Astrocyte (in vitro differentiated cells and primary cell): ENCODE measurements around the gene SEMA6A. TPM values are rescaled to one million over a fixed set of nuclear protein-coding genes. Genes with fewer than 3 reads are reported as not detected.
A peak's percentile ranks its signal among the peaks of the same experiment; 100 is the strongest.

ENCODE experiments used
- DNase-seq: peaks from one replicate; pipeline ENCODE4 v3.0.0-alpha.2; 2010; ENCODE audit warnings: low read depth
- FAIRE-seq: peaks from 2 replicates; lab custom pipeline; 2011; peaks lifted over from hg19 to GRCh38; lab: Jason Lieb, UNC
- H2AFZ ChIP-seq: 2 replicates; pipeline ENCODE4 v1.6.0; 2012; ENCODE audit warnings: low read depth, low read length, inconsistent platforms
- H3K27ac ChIP-seq: 2 replicates; pipeline ENCODE4 v1.5.1; 2011; ENCODE audit warnings: low read depth, low read length, inconsistent platforms
- H3K27me3 ChIP-seq: 2 replicates; pipeline ENCODE4 v1.6.0; 2011; ENCODE audit warnings: low read length, inconsistent platforms; ENCODE audit not compliant: insufficient read depth
- H3K36me3 ChIP-seq: 2 replicates; pipeline ENCODE4 v1.5.1; 2011; ENCODE audit warnings: low read length, inconsistent platforms; ENCODE audit not compliant: insufficient read depth
- H3K4me1 ChIP-seq: 2 replicates; pipeline ENCODE4 v1.5.1; 2011; ENCODE audit warnings: low read length, inconsistent platforms; ENCODE audit not compliant: insufficient read depth
- H3K4me2 ChIP-seq: 2 replicates; pipeline ENCODE4 v1.6.0; 2012; ENCODE audit warnings: low read length, inconsistent platforms
- H3K4me3 ChIP-seq: 2 replicates; pipeline ENCODE4 v1.5.1; 2011; ENCODE audit warnings: low read depth, mild to moderate bottlenecking, low read length, inconsistent platforms; ENCODE audit not compliant: insufficient read depth
- H3K79me2 ChIP-seq: 2 replicates; pipeline ENCODE4 v1.6.0; 2012; ENCODE audit warnings: mild to moderate bottlenecking, low read length, inconsistent platforms; ENCODE audit not compliant: insufficient read depth
- H3K9ac ChIP-seq: 2 replicates; pipeline ENCODE4 v1.6.0; 2012; ENCODE audit warnings: mild to moderate bottlenecking, low read length, inconsistent platforms
- H3K9me3 ChIP-seq: 2 replicates; pipeline ENCODE4 v1.5.1; 2012; ENCODE audit warnings: low read depth, mild to moderate bottlenecking, low read length, inconsistent platforms; ENCODE audit not compliant: insufficient read depth
- H4K20me1 ChIP-seq: 2 replicates; pipeline ENCODE4 v1.6.0; 2012; ENCODE audit warnings: low read length, inconsistent platforms; ENCODE audit not compliant: insufficient read depth
- H3K27ac Mint-ChIP-seq: one replicate; pipeline ENCODE4 v1.8.0; 2021; ENCODE audit warnings: mild to moderate bottlenecking, mixed read lengths; ENCODE audit not compliant: unreplicated experiment
- H3K27me3 Mint-ChIP-seq: one replicate; pipeline ENCODE4 v1.8.0; 2021; ENCODE audit warnings: low read depth, mixed read lengths; ENCODE audit not compliant: unreplicated experiment
- H3K36me3 Mint-ChIP-seq: one replicate; pipeline ENCODE4 v1.8.0; 2021; ENCODE audit warnings: low read depth, mixed read lengths; ENCODE audit not compliant: unreplicated experiment
- H3K4me1 Mint-ChIP-seq: one replicate; pipeline ENCODE4 v1.8.0; 2021; ENCODE audit warnings: low read depth, mixed read lengths; ENCODE audit not compliant: unreplicated experiment
- H3K4me3 Mint-ChIP-seq: one replicate; pipeline ENCODE4 v1.8.0; 2021; ENCODE audit warnings: mild to moderate bottlenecking, moderate library complexity, mixed read lengths; ENCODE audit not compliant: unreplicated experiment
- H3K9me3 Mint-ChIP-seq: one replicate; pipeline ENCODE4 v1.8.0; 2021; ENCODE audit warnings: mild to moderate bottlenecking, mixed read lengths; ENCODE audit not compliant: unreplicated experiment
- CTCF ChIP-seq: IDR thresholded peaks from 2 replicates; pipeline ENCODE4 v1.5.1; 2011; ENCODE audit warnings: low read depth, mild to moderate bottlenecking, inconsistent platforms, low read length, moderate library complexity; ENCODE audit not compliant: insufficient read depth
- EZH2 ChIP-seq: IDR thresholded peaks from 2 replicates; pipeline ENCODE4 v1.6.1; 2012; ENCODE audit warnings: mild to moderate bottlenecking, low read length, inconsistent platforms; ENCODE audit not compliant: insufficient read depth
- total RNA-seq: library from RNA; stranded (reverse); gene quantifications from 2 replicates; pipeline ENCODE4 v1.2.1, GENCODE V29; 2021

SEMA6A gene
- total RNA-seq, 1 donor from 2014 or later: 34.2 TPM

GRCh38 chr5:116423587-116424257 lies 150.9 kb downstream of the SEMA6A start:
- Histone ChIP-seq H3K9me3 (no peaks in the 10 kb centered on the region), H3K4me3 (no peak overlapping the region), H3K4me2 (no peak overlapping the region), H2AFZ (no peak overlapping the region), H3K27ac (no peak overlapping the region), H4K20me1 (no peaks in the 10 kb centered on the region), H3K9ac (no peak overlapping the region), H3K27me3 (no peaks in the 10 kb centered on the region), H3K36me3 (no peaks in the 10 kb centered on the region), H3K79me2 (no peaks in the 10 kb centered on the region), H3K4me1 (no peaks in the 10 kb centered on the region)
- no peak overlapping the region for H3K4me3 Mint-ChIP-seq
- no peaks in the 10 kb centered on the region for H3K4me1 Mint-ChIP-seq
- DNase-seq (no peak), FAIRE-seq (no peak)
- no peaks in the 10 kb centered on the region for H3K36me3 Mint-ChIP-seq
- peaks cover 5% of the 10 kb centered on the region for H3K9me3 Mint-ChIP-seq
- TF ChIP-seq EZH2: no peak
- no peak for TF ChIP-seq CTCF
- no peaks in the 10 kb centered on the region for H3K27me3 Mint-ChIP-seq
- no peak overlapping the region for H3K27ac Mint-ChIP-seq

GRCh38 chr5:116423141-116423540 lies 151.5 kb downstream of the SEMA6A start:
- no peak overlapping the region for H2AFZ ChIP-seq
- no peak overlapping the region for H3K27ac Mint-ChIP-seq
- no peak overlapping the region for H3K4me2 ChIP-seq
- H3K27ac ChIP-seq: no peak overlapping the region
- H3K36me3 Mint-ChIP-seq: no peaks in the 10 kb centered on the region
- TF ChIP-seq CTCF: no peak
- no peak for TF ChIP-seq EZH2
- H3K4me1 Mint-ChIP-seq: no peaks in the 10 kb centered on the region
- H3K27me3 ChIP-seq: no peaks in the 10 kb centered on the region
- peaks cover 5% of the 10 kb centered on the region for H3K9me3 Mint-ChIP-seq
- H3K79me2 ChIP-seq: no peaks in the 10 kb centered on the region
- H3K4me3 ChIP-seq: no peak overlapping the region
- no peaks in the 10 kb centered on the region for H3K4me1 ChIP-seq
- no peaks in the 10 kb centered on the region for H4K20me1 ChIP-seq
- H3K27me3 Mint-ChIP-seq: no peaks in the 10 kb centered on the region
- H3K9ac ChIP-seq: no peak overlapping the region
- DNase-seq (no peak), FAIRE-seq (no peak)
- no peaks in the 10 kb centered on the region for H3K36me3 ChIP-seq
- no peak overlapping the region for H3K4me3 Mint-ChIP-seq
- no peaks in the 10 kb centered on the region for H3K9me3 ChIP-seq

- H4K20me1 ChIP-seq: no peaks in the 10 kb centered on the region
- H3K27me3 ChIP-seq: no peaks in the 10 kb centered on the region
- H3K79me2 ChIP-seq: no peaks in the 10 kb centered on the region
- Mint-ChIP-seq H3K27ac (no peak overlapping the region), H3K4me1 (no peaks in the 10 kb centered on the region), H3K9me3 (peaks cover 6% of the 10 kb centered on the region), H3K36me3 (no peaks in the 10 kb centered on the region), H3K4me3 (no peak overlapping the region), H3K27me3 (no peaks in the 10 kb centered on the region)
- TF ChIP-seq EZH2: no peak
- no peak for TF ChIP-seq CTCF
- no peaks in the 10 kb centered on the region for H3K36me3 ChIP-seq
- no peaks in the 10 kb centered on the region for H3K9me3 ChIP-seq
- DNase-seq: peak; percentile 18
- H3K4me1 ChIP-seq: no peaks in the 10 kb centered on the region
- no peak overlapping the region for H3K9ac ChIP-seq
- H3K4me2 ChIP-seq: no peak overlapping the region
- FAIRE-seq: no peak
- no peak overlapping the region for H2AFZ ChIP-seq
- H3K4me3 ChIP-seq: no peak overlapping the region
- no peak overlapping the region for H3K27ac ChIP-seq
Measured at GRCh38 chr5:116421080-116421629, 153.5 kb downstream of the SEMA6A start.
